Measurements from ENCODE around the gene NDUFC2. TPM values are rescaled to one million over a fixed set of nuclear protein-coding genes. Genes with fewer than 3 reads are reported as not detected.

NDUFC2 gene
- total RNA-seq, 1 donor from 2014 or later = 328 TPM

Other genes with a start within 250 kb of the NDUFC2 start
- 19.6 TPM for gene INTS4, start 85.2 kb downstream of the NDUFC2 start, total RNA-seq
- gene KCTD14, start 56.6 kb downstream of the NDUFC2 start, total RNA-seq = not detected
- 2.6 TPM for gene THRSP, start 16.0 kb downstream of the NDUFC2 start, total RNA-seq
- gene ALG8, start 59.8 kb upstream of the NDUFC2 start, total RNA-seq = 15.8 TPM
- gene KCTD21, start 108.8 kb upstream of the NDUFC2 start, total RNA-seq = 10.4 TPM
- 4.6 TPM for gene USP35, start 109.1 kb upstream of the NDUFC2 start, total RNA-seq